ENCODE data around the gene ENOX1.
"Not testable (repeated sequence)": the region's sequence is repeated elsewhere in the genome, so short reads cannot be mapped to it uniquely, and the experiment has no call there.

Gene ENOX1

DNA sequence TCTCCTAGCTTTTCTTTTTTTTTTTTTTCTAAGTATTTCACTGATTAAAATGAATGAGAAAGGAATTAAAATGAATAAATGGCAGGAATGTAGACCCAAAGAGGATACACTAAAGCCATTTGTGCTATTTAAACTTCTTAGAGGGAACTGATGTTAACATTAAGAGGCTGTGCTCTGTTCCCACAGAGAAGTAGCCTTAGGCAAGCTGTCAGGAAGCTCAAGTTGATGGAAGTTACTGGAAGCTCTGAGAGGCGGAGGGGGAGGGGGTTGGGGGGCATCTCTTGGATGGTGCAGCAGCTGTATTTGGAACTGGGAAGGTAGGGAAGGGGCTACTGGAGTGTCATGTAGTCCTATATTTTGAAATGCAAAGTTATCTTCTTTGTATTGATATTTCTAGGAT, 595.2 kb downstream of the ENOX1 start:
- no peak overlapping the region for H3K27ac ChIP-seq (ENCODE audit: low read depth, low read length)
- no peak overlapping the region for H3K4me3 ChIP-seq (ENCODE audit: low read depth in 1 of 5, low read length in 5 of 5)
- H3K36me3 ChIP-seq (ENCODE audit: control insufficient read depth in 5 of 5, insufficient read depth in 5 of 5, low read length in 5 of 5) = no peaks in the 10 kb centered on the region
- peaks cover 0 to 4% (median 0%) of the 10 kb centered on the region in 5 donors for H3K27me3 ChIP-seq (ENCODE audit: control insufficient read depth in 5 of 5, insufficient read depth in 4 of 5, low read length in 5 of 5)
- H3K9me3 ChIP-seq (ENCODE audit: control insufficient read depth in 5 of 5, low read length in 5 of 5) = no peaks in the 10 kb centered on the region
- H3K9ac ChIP-seq (ENCODE audit: low read length in 5 of 5) = no peak overlapping the region
- H3K4me1 ChIP-seq (ENCODE audit: control insufficient read depth in 5 of 5, insufficient read depth in 5 of 5, low read length in 5 of 5) = peaks cover 0 to 9% (median 4%) of the 10 kb centered on the region in 5 donors

DNA sequence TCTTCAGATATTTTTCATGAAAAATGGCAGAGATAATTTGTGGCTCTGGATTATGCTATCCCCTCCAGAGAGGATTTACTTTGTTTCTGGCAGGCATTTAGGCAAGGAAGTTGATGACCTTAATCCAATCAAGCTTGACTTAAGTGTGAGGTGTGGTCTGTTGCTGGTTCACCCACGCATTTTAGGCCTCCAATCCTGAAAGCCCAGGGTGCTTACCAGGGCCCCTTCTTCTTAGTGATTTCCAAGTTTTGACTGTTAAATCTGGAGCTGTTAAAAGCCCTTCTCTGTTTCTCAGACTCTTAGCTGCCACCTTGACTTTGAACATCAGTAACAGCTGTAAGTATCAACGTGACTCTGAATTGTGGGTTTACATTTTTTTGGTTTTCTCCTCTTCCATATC, 601.5 kb downstream of the ENOX1 start:
- peaks cover 0 to 2% (median 0%) of the 10 kb centered on the region in 5 donors for H3K9me3 ChIP-seq (ENCODE audit: control insufficient read depth in 5 of 5, low read length in 5 of 5)
- H3K4me3 ChIP-seq (ENCODE audit: low read depth in 1 of 5, low read length in 5 of 5) = no peak overlapping the region
- H3K27ac ChIP-seq (ENCODE audit: low read depth, low read length) = no peak overlapping the region
- H3K27me3 ChIP-seq (ENCODE audit: control insufficient read depth in 5 of 5, insufficient read depth in 4 of 5, low read length in 5 of 5) = no peaks in the 10 kb centered on the region
- no peaks in the 10 kb centered on the region for H3K4me1 ChIP-seq (ENCODE audit: control insufficient read depth in 5 of 5, insufficient read depth in 5 of 5, low read length in 5 of 5)
- no peak overlapping the region for H3K9ac ChIP-seq (ENCODE audit: low read length in 5 of 5)
- no peaks in the 10 kb centered on the region for H3K36me3 ChIP-seq (ENCODE audit: control insufficient read depth in 5 of 5, insufficient read depth in 5 of 5, low read length in 5 of 5)

DNA sequence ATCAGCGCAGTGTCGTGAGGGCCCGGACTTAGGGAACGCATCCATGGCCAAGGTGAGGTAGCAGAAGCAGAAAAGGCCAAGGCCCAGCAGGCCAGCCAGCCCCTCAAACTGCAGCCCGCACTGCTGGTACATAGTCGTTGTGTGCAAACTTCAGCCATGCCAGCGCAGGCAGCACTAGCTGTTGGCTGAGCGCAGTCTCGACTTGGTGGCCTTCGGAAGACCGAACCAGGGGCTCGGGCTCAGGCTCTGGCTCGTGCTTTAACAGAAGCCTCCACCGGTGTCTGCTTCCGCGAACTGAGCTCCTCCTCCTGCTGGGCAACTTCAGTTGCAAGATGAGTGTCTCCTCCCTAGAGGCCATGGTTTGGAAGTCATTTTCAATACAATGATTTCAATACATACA, 605.9 kb downstream of the ENOX1 start:
- no peaks in the 10 kb centered on the region for H3K36me3 ChIP-seq (ENCODE audit: control insufficient read depth in 5 of 5, insufficient read depth in 5 of 5, low read length in 5 of 5)
- no peak overlapping the region for H3K27ac ChIP-seq (ENCODE audit: low read depth, low read length)
- no peaks in the 10 kb centered on the region for H3K27me3 ChIP-seq (ENCODE audit: control insufficient read depth in 5 of 5, insufficient read depth in 4 of 5, low read length in 5 of 5)
- peaks cover 0 to 2% (median 0%) of the 10 kb centered on the region in 5 donors for H3K9me3 ChIP-seq (ENCODE audit: control insufficient read depth in 5 of 5, low read length in 5 of 5)
- H3K9ac ChIP-seq (ENCODE audit: low read length in 5 of 5) = no peak overlapping the region
- no peak overlapping the region for H3K4me3 ChIP-seq (ENCODE audit: low read depth in 1 of 5, low read length in 5 of 5)
- H3K4me1 ChIP-seq (ENCODE audit: control insufficient read depth in 5 of 5, insufficient read depth in 5 of 5, low read length in 5 of 5) = no peaks in the 10 kb centered on the region

DNA sequence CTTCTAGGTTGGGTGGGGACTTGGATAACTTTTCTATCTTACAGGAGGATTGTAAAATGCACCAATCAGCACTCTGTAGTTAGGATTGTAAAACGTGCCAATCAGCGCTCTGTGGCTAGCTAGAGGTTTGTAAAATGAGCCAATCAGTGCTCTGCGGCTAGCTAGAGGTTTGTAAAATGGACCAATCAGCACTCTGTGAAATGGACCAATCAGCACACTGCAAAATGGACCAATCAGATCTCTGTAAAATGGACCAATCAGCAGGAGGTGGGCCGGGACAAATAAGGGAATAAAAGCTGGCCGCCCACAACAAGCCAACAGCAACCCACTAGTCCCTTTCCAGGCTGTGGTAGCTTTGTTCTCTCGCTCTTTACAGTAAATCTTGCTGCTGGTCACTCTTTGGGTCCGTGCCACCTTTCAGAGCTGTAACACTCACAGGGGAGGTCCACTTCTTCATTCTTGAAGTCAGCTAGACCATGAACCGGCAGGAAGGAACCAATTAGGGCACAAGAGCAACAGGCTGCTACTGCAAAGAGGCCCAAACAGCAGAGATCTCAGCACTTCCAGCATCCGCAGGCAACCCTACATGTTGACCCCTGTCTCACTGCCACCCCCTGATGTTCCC, 606.6 kb downstream of the ENOX1 start:
- Histone ChIP-seq H3K9me3 (ENCODE audit: control insufficient read depth in 5 of 5, low read length in 5 of 5) (peaks cover 0 to 2% (median 0%) of the 10 kb centered on the region in 5 donors), H3K4me3 (ENCODE audit: low read depth in 1 of 5, low read length in 5 of 5) (no peak overlapping the region), H3K36me3 (ENCODE audit: control insufficient read depth in 5 of 5, insufficient read depth in 5 of 5, low read length in 5 of 5) (no peaks in the 10 kb centered on the region), H3K27me3 (ENCODE audit: control insufficient read depth in 5 of 5, insufficient read depth in 4 of 5, low read length in 5 of 5) (no peaks in the 10 kb centered on the region), H3K4me1 (ENCODE audit: control insufficient read depth in 5 of 5, insufficient read depth in 5 of 5, low read length in 5 of 5) (no peaks in the 10 kb centered on the region), H3K27ac (ENCODE audit: low read depth, low read length) (no peak overlapping the region), H3K9ac (ENCODE audit: low read length in 5 of 5) (no peak overlapping the region)

DNA sequence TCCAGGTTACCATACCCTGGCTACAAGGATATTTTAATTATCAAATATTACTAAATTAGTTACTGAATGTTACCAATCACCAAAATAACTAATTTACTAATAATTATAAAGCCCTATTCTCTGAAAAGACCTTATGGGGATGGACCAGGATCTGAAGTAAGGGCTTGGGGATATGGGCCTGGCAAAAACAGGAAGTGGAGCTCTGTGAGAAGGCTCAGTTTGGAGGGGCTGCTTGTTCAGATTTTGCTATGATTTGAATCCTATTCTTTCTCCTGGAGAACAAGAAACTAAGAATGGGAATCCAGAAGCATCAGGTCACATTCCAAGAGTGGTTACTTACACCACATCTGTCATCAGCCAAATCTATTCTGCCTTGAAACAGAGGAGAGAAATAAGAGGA, 615.3 kb downstream of the ENOX1 start:
- Histone ChIP-seq H3K4me3 (ENCODE audit: low read depth in 1 of 5, low read length in 5 of 5) (no peak overlapping the region), H3K27me3 (ENCODE audit: control insufficient read depth in 5 of 5, insufficient read depth in 4 of 5, low read length in 5 of 5) (no peaks in the 10 kb centered on the region), H3K9ac (ENCODE audit: low read length in 5 of 5) (no peak overlapping the region), H3K9me3 (ENCODE audit: control insufficient read depth in 5 of 5, low read length in 5 of 5) (no peaks in the 10 kb centered on the region), H3K4me1 (ENCODE audit: control insufficient read depth in 5 of 5, insufficient read depth in 5 of 5, low read length in 5 of 5) (no peaks in the 10 kb centered on the region), H3K27ac (ENCODE audit: low read depth, low read length) (no peak overlapping the region), H3K36me3 (ENCODE audit: control insufficient read depth in 5 of 5, insufficient read depth in 5 of 5, low read length in 5 of 5) (no peaks in the 10 kb centered on the region)

DNA sequence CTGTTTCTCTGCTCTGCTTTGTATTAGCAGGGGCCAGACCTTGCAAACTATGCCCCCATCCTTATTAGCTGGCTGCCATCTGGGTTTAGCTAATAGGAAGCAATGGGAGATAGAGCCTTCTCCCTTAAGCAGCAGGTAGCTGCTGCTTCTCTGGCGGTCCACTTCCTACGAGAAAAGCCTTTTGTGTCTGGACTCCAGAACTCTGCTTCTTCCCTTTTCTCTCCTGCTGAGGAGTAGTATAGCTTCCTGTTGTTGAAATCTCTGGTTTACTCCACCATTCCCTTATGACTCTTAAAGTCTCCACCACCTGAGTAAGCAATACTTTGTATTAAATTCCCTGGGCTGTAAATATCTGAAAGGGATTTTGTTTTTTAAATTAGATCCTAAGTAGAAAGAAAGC, 616.3 kb downstream of the ENOX1 start:
- H3K4me1 ChIP-seq (ENCODE audit: control insufficient read depth in 5 of 5, insufficient read depth in 5 of 5, low read length in 5 of 5) = no peaks in the 10 kb centered on the region
- peaks cover 0 to 2% (median 0%) of the 10 kb centered on the region in 5 donors for H3K9me3 ChIP-seq (ENCODE audit: control insufficient read depth in 5 of 5, low read length in 5 of 5)
- H3K36me3 ChIP-seq (ENCODE audit: control insufficient read depth in 5 of 5, insufficient read depth in 5 of 5, low read length in 5 of 5) = no peaks in the 10 kb centered on the region
- no peak overlapping the region for H3K9ac ChIP-seq (ENCODE audit: low read length in 5 of 5)
- no peak overlapping the region for H3K27ac ChIP-seq (ENCODE audit: low read depth, low read length)
- no peaks in the 10 kb centered on the region for H3K27me3 ChIP-seq (ENCODE audit: control insufficient read depth in 5 of 5, insufficient read depth in 4 of 5, low read length in 5 of 5)
- no peak overlapping the region for H3K4me3 ChIP-seq (ENCODE audit: low read depth in 1 of 5, low read length in 5 of 5)

DNA sequence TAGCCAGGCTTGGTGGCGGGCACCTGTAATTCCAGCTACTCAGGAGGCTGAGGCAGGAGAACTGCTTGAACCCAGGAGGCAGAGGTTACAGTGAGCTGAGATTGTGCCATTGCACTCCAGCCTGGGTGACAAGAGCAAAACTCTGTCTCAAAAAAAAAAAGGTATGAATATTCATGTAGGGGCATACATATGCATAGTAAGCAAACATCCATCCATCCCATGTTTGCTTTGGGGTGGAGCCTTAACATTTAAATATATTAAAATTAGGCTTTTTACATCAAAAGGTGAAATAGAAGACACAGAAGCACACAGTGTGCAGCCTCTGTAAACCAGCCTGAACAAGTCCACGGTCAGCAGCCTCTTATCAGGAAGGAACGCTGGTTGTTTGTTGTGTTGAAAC, 618.3 kb downstream of the ENOX1 start:
- not testable (repeated sequence) for H3K4me3 ChIP-seq (ENCODE audit: low read depth in 1 of 5, low read length in 5 of 5); H3K36me3 ChIP-seq (ENCODE audit: control insufficient read depth in 5 of 5, insufficient read depth in 5 of 5, low read length in 5 of 5); H3K27me3 ChIP-seq (ENCODE audit: control insufficient read depth in 5 of 5, insufficient read depth in 4 of 5, low read length in 5 of 5); H3K27ac ChIP-seq (ENCODE audit: low read depth, low read length); H3K9me3 ChIP-seq (ENCODE audit: control insufficient read depth in 5 of 5, low read length in 5 of 5); H3K4me1 ChIP-seq (ENCODE audit: control insufficient read depth in 5 of 5, insufficient read depth in 5 of 5, low read length in 5 of 5); H3K9ac ChIP-seq (ENCODE audit: low read length in 5 of 5)

DNA sequence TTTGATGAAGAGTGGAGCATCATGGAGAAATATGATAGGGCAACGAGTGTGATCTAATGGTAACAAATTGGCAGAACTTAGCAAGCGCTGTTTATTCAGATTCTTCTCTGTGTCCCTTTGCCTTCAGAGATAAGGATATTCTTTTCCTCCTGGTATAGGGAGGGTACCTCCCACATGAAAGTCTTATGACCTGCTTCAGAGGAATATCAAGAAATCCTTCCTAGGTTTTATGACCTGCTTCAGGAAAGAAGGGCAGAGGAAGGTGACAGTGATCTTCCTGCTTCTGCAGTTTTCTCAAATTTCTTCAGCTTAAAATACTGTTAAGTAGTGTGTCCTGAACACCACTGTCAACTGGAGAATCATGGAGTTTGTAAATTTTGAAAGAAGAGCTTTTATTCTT, 619.0 kb downstream of the ENOX1 start:
- H3K4me3 ChIP-seq (ENCODE audit: low read depth in 1 of 5, low read length in 5 of 5) = no peak overlapping the region
- H3K27me3 ChIP-seq (ENCODE audit: control insufficient read depth in 5 of 5, insufficient read depth in 4 of 5, low read length in 5 of 5) = no peaks in the 10 kb centered on the region
- no peak overlapping the region for H3K27ac ChIP-seq (ENCODE audit: low read depth, low read length)
- H3K9ac ChIP-seq (ENCODE audit: low read length in 5 of 5) = no peak overlapping the region
- peaks cover 0 to 3% (median 0%) of the 10 kb centered on the region in 5 donors for H3K9me3 ChIP-seq (ENCODE audit: control insufficient read depth in 5 of 5, low read length in 5 of 5)
- no peaks in the 10 kb centered on the region for H3K4me1 ChIP-seq (ENCODE audit: control insufficient read depth in 5 of 5, insufficient read depth in 5 of 5, low read length in 5 of 5)
- H3K36me3 ChIP-seq (ENCODE audit: control insufficient read depth in 5 of 5, insufficient read depth in 5 of 5, low read length in 5 of 5) = no peaks in the 10 kb centered on the region

DNA sequence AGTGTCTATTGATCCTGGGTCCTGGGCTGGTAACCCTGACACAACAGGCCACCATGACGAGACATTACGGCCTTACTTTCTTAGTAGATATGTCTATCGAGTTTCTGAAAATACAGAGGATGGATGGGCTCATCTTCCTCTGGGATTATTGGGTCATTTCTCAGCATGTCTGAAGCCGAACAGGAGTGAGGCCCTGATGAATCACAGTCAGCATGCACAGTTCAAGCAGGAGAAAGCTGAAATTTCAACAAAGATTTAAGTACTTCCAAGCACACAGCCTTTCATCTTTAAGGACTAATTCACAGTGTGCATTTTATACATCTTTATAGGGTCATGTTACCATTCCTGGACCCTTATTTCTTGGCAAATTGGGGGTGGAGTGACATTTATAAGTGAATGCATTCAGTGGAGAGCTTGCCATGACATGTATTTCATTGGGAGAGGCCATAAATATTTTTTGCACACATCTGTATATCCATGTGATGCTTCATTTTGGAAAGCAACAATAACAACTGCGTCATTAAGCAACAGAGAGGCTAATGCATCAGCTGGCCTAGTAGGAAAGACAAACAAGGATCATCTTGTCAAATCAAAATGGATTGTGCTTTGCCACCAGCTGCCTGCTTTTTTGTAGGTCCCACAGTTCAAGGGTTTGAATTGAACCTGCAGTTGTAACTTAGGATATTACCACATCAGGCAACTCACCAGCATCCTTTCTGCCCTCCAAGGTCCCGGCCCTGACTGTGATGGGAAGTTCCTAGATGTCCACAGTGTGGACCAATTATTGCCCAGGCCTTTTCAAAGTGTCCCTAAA, 619.9 kb downstream of the ENOX1 start:
- Histone ChIP-seq H3K36me3 (ENCODE audit: control insufficient read depth in 5 of 5, insufficient read depth in 5 of 5, low read length in 5 of 5) (no peaks in the 10 kb centered on the region), H3K27ac (ENCODE audit: low read depth, low read length) (no peak overlapping the region), H3K4me1 (ENCODE audit: control insufficient read depth in 5 of 5, insufficient read depth in 5 of 5, low read length in 5 of 5) (no peaks in the 10 kb centered on the region), H3K9me3 (ENCODE audit: control insufficient read depth in 5 of 5, low read length in 5 of 5) (peaks cover 0 to 3% (median 0%) of the 10 kb centered on the region in 5 donors), H3K9ac (ENCODE audit: low read length in 5 of 5) (no peak overlapping the region), H3K27me3 (ENCODE audit: control insufficient read depth in 5 of 5, insufficient read depth in 4 of 5, low read length in 5 of 5) (no peaks in the 10 kb centered on the region), H3K4me3 (ENCODE audit: low read depth in 1 of 5, low read length in 5 of 5) (no peak overlapping the region)
